Suppressor macrophage treated with lipopolysaccharide for 4 hours (primary cell): ENCODE measurements around the gene SUCLG2.
A peak's percentile ranks its signal among the peaks of the same experiment; 100 is the strongest.

Experiments used
- DNase-seq: peaks from one replicate; pipeline ENCODE4 v3.0.0-alpha.2; 2020

Gene SUCLG2

DNA sequence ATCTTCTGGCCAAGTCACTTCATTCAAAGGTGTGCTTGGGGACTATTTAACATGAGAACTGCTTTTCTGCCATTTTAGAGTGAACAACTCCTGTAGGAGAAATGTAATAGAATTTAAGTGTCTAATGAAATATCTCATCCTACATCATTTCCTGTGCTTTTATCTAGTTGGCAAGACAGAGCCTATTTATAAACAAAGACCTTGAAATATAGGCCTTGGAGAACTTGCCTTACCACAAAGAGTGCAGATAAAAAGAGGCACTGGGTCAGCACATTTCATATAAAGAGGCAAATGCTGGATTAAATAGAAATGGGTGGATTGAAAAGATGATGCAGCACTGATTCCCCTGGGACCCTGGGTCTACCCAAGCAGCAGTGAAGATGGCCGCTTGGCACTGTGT is 278.0 kb downstream of the SUCLG2 start:
- DNase-seq, result no peak

DNA sequence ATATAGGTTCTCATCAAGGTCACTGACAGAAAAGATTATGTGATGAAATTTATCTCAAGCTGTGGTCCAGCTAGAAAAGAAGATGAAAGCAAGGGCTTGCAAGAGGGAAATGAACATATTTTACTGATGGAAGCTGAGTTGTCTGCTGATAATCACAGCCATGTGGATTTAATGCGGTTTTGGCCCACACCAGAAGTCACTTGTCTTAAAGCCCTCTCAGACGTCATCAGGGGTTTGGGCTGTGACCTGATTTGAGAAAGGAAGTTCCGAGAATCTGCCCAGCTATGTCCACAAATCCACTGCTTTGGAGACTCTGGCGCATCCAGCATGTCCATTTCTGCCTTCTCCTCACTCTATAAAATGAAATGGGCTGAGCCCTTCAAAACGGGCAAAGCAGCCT is 278.4 kb downstream of the SUCLG2 start:
- no peak for DNase-seq

DNA sequence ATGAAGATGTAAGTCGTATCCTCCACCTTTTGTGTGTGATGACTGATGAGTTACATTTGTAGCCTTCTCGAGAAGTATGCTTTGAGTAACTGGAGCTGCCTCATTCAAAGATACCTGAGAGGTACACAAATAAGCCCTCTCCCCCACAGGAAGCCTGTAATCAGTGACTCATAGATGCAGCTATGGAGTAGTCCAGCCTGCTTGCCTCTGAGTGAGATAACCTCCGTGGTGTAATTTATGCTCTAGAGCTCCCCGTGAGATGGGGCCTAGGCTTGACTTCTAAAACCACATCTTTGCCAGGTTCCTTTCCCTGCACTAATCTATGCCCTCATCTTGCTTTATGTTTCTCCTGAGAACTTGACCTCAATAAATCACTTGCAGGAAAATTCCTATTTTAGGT is 291.7 kb downstream of the SUCLG2 start:
- no peak for DNase-seq

DNA sequence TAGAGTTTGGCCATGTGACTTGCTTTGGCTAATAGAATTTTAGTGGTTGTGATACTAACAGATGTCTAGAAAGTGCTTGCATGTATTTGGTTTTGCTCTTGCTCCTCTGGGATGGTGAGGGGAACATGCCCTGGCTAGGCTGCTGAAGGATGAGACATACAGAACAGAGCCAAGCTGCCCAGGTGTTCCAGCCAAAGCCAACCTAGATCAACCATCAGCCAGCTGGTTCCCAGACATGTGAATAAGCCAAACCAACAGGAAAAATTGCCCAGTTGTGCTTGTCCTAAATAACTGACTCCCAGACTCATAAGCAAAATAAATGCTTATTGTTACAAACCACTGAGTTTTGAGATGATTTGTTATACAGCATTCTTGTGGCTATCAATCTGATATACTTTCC is 292.6 kb downstream of the SUCLG2 start:
- DNase-seq, result no peak

DNA sequence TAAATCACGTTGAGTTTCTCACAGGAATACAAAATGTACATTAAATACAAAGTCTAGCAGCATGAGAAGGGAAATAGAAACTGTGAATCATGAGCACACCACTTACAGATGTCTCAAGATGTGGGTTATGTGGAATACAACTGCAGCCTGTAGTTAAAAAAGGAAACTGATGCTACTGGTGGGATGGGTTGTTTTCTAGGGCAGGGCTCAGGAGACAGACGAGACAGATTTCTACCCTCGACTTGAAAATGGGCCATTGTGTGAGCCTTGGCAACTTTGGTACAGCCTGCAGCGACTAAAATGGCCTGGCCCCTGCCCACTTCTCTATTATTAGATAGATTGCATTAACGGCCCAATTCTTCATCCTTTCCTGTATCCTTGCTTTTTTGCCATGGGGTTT is 293.1 kb downstream of the SUCLG2 start:
- peak; percentile 28 for DNase-seq

DNA sequence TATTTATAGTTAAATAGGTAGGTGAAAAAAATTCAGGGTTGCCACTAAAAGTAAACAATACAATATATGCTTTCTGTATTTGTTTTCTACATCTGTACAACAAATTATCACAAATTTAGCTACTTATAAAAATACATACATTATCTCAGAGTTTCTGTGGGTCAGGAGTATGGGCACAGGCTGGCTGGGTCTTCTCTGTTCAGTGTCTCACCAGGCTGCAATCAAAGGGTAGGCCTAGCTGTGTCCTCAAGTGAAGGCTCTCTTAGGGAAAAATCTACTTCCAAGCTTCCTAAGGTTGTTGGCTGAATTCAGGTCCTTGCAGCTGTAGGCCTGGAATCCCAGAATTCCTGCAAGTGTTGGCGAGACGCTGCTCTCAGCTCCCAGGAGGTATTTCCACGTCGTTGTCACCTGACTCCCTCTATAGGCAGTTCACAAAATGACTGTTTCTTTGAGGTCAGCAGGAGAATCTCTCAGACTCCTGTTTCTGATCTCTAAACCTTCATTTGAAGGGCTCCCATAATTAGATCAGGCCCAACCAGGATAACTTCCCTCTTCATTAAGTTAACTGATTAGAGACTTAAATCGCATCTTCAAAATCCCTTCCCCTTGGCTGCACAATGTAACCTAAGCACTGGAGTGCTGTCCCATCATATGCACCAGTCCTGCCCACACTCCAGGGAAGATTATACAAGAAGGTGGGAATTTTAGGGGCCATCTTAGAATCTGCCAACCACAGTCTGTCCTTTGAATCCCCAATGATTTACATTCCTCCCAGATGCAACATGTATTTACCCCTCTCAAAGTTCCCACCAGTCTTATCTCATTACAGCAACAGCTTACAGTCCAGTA is 296.6 kb downstream of the SUCLG2 start:
- DNase-seq, result peak; percentile 19

DNA sequence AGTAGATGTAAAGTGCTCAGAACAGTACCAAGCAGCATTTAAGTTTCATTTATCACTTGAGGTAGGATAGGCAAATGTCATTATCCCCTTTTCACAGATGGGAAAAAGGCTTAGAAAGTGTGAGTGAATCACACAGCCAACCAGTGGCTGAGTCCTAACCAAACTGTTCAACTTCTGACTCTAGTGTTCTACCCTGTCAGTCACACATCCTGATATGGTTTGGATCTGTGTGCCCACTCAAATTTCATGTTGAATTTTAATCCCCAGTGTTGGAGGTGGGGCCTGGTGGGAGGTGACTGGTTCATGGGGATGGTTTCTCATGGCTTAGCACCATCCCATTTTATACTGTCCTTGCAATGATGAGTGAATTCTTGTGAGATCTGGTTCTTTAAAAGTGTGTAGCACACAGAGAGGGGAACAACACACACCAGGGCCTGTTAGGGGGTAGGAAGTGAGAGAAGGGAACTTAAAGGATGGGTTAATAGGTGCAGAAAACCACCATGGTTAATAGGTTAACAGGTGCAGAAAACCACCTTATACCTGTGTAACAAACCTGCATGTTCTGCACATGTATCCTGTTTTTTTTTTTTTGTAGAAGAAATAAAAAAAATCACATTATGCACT is 304.7 kb downstream of the SUCLG2 start:
- DNase-seq, result peak; percentile 29

DNA sequence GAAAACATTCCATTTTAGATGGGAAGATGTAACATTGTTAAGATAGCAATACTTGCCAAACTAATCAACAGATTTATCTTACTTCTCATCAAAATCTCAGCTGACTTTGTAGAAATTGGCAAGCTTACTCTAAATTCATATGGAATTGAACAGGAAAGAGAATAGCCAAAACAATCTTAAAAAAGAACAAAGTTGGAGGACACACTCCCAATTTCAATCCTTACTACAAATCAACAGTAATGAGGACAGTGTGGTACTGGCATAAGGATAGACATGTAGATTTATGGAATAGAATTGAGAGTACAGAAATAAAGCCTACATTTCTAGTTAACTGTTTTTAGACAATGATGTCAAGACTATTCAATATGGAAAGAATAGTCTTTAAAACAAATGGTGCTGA is 308.3 kb downstream of the SUCLG2 start:
- DNase-seq, result no peak

DNA sequence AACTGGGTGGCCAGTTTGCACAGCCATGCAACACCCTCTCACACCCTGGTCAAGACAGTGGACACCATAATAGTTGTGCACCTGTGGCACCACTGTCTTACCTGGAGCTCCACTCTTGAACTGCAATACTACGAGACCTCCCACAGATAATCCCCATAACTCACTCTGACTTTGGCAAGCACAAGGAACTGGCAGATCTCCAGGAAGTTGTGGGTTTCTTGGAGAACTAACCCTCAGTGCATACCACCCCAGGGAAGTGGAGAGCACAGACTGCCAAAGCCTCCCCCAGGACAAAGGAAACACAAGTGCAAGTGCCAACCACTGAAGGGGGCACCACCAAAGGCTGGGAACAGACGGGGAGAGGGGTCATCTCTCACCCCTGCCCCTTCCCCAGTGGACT is 318.6 kb downstream of the SUCLG2 start:
- no peak for DNase-seq

DNA sequence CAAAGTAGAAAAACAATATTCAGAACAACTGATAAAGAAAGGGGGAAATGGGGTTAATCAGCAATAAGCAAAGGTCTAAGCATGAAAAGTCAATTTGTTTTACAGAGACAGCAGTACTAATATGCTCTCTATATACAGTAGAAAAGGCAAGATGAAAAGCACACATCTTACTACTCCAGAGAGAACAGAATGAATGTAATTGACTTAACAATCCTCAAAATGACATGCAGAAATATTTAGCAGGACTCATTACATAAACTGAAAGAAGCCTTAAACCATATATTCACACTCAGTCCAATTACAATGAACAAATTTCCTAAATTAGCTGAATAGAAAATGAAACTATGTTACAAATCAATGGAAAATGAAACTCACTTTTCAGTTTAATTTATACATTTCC is 319.8 kb downstream of the SUCLG2 start:
- DNase-seq, result no peak

DNA sequence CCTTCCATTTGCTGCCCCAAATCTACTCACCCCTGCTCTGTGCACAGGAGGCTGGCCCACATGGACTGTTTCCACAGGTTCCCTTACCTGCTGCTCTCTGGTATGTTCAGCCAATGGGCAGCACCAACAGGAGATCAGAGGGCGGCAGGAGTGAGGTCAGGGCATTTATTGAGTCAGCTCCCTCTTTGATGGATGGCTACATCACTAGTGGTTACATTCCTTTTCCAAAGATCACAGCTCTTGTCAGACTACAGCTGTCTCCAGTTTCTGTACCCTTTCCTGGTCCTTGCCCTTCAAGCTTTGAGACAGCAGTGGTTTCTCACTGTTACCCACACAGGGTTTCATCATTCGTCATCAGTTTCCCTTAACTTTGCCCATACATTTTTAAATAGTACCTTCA is 325.1 kb downstream of the SUCLG2 start:
- DNase-seq, result no peak

DNA sequence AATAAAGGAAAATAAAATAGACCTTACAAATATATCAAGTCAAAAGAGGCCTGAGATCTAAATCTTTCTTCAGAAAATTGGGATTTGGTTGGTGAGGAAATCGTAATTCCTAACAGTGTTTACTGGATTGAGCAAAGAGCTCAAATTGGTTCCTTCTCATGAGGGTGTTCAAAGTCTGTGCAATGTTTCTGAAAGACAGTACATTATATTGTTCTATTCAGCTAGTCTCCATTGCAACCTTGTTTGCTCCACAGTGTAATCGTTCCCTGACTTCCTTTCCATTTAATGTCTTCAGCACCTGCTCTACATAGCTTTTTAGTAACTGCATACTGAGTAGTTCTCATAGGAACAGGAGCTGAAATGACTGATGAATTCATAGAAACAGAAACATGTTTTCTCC is 326.8 kb downstream of the SUCLG2 start:
- no peak for DNase-seq

DNA sequence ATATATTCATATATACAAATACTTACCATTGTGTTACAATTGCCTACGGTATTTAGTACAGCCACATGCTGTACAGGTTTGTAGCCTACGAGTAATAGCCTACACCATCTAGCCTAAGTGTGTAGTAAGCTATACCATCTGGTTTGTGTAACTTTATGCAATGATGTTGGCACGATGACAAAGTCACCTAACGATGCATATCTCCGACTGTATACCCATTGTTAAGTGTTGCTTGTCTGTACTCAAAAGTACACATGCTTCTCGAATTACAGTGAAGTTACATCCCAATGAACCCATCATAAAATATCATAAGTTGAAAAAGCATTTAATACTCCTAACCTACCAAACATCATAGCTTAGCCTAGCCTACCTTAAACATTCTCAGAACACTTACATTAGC is 329.2 kb downstream of the SUCLG2 start:
- no peak for DNase-seq
